Measurements from ENCODE around the gene RAB40C.

RAB40C gene

GRCh38 chr16:591231-591630 is 1.4 kb downstream of the RAB40C start:
- H3K23ac ChIP-seq (ENCODE audit: low read length) = no peak overlapping the region
- H4K8ac ChIP-seq (ENCODE audit: low read depth, low read length) = no peak overlapping the region
- no peaks in the 10 kb centered on the region for H3K27me3 ChIP-seq (ENCODE audit: insufficient read depth, low read length)
- DNase-seq = peak; percentile 81 to 82
- H3K4me1 ChIP-seq (ENCODE audit: control insufficient read depth in 1 of 2, insufficient read depth in 2 of 2, low read length in 2 of 2) = peaks cover 32 to 40% of the 10 kb centered on the region in 2 experiments
- no peak overlapping the region for H3K14ac ChIP-seq (ENCODE audit: low read length)
- peak overlapping the region; percentile 53 for H3K4ac ChIP-seq (ENCODE audit: low read depth, low read length)
- no peak overlapping the region for H4K91ac ChIP-seq (ENCODE audit: low read depth, low read length)
- no peak overlapping the region for H3K18ac ChIP-seq (ENCODE audit: low read length)
- H3K9ac ChIP-seq (ENCODE audit: low read length) = no peak overlapping the region
- H3K79me2 ChIP-seq (ENCODE audit: control insufficient read depth, insufficient read depth, low read length, poor library complexity) = peaks cover 28% of the 10 kb centered on the region
- peaks cover 3% of the 10 kb centered on the region for H3K9me3 ChIP-seq (ENCODE audit: insufficient read depth, low read depth, low read length)
- peak overlapping the region; percentile 85 for H3K4me2 ChIP-seq (ENCODE audit: low read length)
- H3K79me1 ChIP-seq (ENCODE audit: low read length) = peaks cover 22% of the 10 kb centered on the region
- H2BK12ac ChIP-seq (ENCODE audit: low read length) = no peak overlapping the region
- H3K4me3 ChIP-seq (ENCODE audit: low read depth, low read length) = no peak overlapping the region
- H2AFZ ChIP-seq (ENCODE audit: insufficient read depth, low read length, poor library complexity) = no peak overlapping the region
- whole genome bisulfite sequencing (ENCODE audit: extremely low coverage, insufficient coverage, insufficient read length) = no CpG with 5 or more reads among the region's 8 CpGs
- no peak overlapping the region for H3K27ac ChIP-seq (ENCODE audit: low read depth, low read length)
- H4K12ac ChIP-seq (ENCODE audit: low read depth, low read length) = no peak overlapping the region
- H3K36me3 ChIP-seq (ENCODE audit: control insufficient read depth in 1 of 2, insufficient read depth in 2 of 2, low read length in 2 of 2) = peaks cover 6 to 10% of the 10 kb centered on the region in 2 experiments
- H2AK5ac ChIP-seq (ENCODE audit: low read length) = no peak overlapping the region
- H2BK5ac ChIP-seq (ENCODE audit: low read depth, low read length, poor library complexity) = no peak overlapping the region
- no peak overlapping the region for H2BK120ac ChIP-seq (ENCODE audit: insufficient read depth, low read length, poor library complexity)

GRCh38 chr16:591892-592517 is 2.1 kb downstream of the RAB40C start:
- H2BK120ac ChIP-seq (ENCODE audit: insufficient read depth, low read length, poor library complexity) = peak overlapping the region; percentile 6
- peaks cover 22% of the 10 kb centered on the region for H3K79me1 ChIP-seq (ENCODE audit: low read length)
- peak overlapping the region; percentile 25 for H4K91ac ChIP-seq (ENCODE audit: low read depth, low read length)
- no peak overlapping the region for H2AFZ ChIP-seq (ENCODE audit: insufficient read depth, low read length, poor library complexity)
- DNase-seq = peak in 1 of 2 donors; percentile 44
- H3K27ac ChIP-seq (ENCODE audit: low read depth, low read length) = no peak overlapping the region
- no peak overlapping the region for H4K12ac ChIP-seq (ENCODE audit: low read depth, low read length)
- H2BK12ac ChIP-seq (ENCODE audit: low read length) = no peak overlapping the region
- H3K23ac ChIP-seq (ENCODE audit: low read length) = no peak overlapping the region
- H3K4me1 ChIP-seq (ENCODE audit: control insufficient read depth in 1 of 2, insufficient read depth in 2 of 2, low read length in 2 of 2) = peaks cover 32 to 40% of the 10 kb centered on the region in 2 experiments
- H3K14ac ChIP-seq (ENCODE audit: low read length) = no peak overlapping the region
- peak overlapping the region; percentile 9 for H3K18ac ChIP-seq (ENCODE audit: low read length)
- WGBS (ENCODE audit: extremely low coverage, insufficient coverage, insufficient read length) = no CpG with 5 or more reads among the region's 15 CpGs
- peak overlapping the region; percentile 11 for H3K4me3 ChIP-seq (ENCODE audit: low read depth, low read length)
- H4K8ac ChIP-seq (ENCODE audit: low read depth, low read length) = no peak overlapping the region
- peaks cover 28% of the 10 kb centered on the region for H3K79me2 ChIP-seq (ENCODE audit: control insufficient read depth, insufficient read depth, low read length, poor library complexity)
- peaks cover 3% of the 10 kb centered on the region for H3K9me3 ChIP-seq (ENCODE audit: insufficient read depth, low read depth, low read length)
- H3K36me3 ChIP-seq (ENCODE audit: control insufficient read depth in 1 of 2, insufficient read depth in 2 of 2, low read length in 2 of 2) = peaks cover 11 to 18% of the 10 kb centered on the region in 2 experiments
- H3K4ac ChIP-seq (ENCODE audit: low read depth, low read length) = peak overlapping the region; percentile 23
- no peaks in the 10 kb centered on the region for H3K27me3 ChIP-seq (ENCODE audit: insufficient read depth, low read length)
- peak overlapping the region; percentile 28 for H2AK5ac ChIP-seq (ENCODE audit: low read length)
- no peak overlapping the region for H3K9ac ChIP-seq (ENCODE audit: low read length)
- no peak overlapping the region for H2BK5ac ChIP-seq (ENCODE audit: low read depth, low read length, poor library complexity)
- H3K4me2 ChIP-seq (ENCODE audit: low read length) = no peak overlapping the region

- no peak overlapping the region for H3K4me2 ChIP-seq (ENCODE audit: low read length)
- H3K4ac ChIP-seq (ENCODE audit: low read depth, low read length) = no peak overlapping the region
- no peak overlapping the region for H3K23ac ChIP-seq (ENCODE audit: low read length)
- WGBS (ENCODE audit: extremely low coverage, insufficient coverage, insufficient read length) = no CpG with 5 or more reads among the region's 24 CpGs
- H3K14ac ChIP-seq (ENCODE audit: low read length) = no peak overlapping the region
- no peak overlapping the region for H2BK12ac ChIP-seq (ENCODE audit: low read length)
- no peak overlapping the region for H3K4me3 ChIP-seq (ENCODE audit: low read depth, low read length)
- H2AFZ ChIP-seq (ENCODE audit: insufficient read depth, low read length, poor library complexity) = no peak overlapping the region
- no peak overlapping the region for H2BK5ac ChIP-seq (ENCODE audit: low read depth, low read length, poor library complexity)
- peaks cover 28% of the 10 kb centered on the region for H3K79me2 ChIP-seq (ENCODE audit: control insufficient read depth, insufficient read depth, low read length, poor library complexity)
- H3K18ac ChIP-seq (ENCODE audit: low read length) = peak overlapping the region; percentile 9
- H3K27ac ChIP-seq (ENCODE audit: low read depth, low read length) = peak overlapping the region; percentile 35
- H2BK120ac ChIP-seq (ENCODE audit: insufficient read depth, low read length, poor library complexity) = peak overlapping the region; percentile 6
- peak overlapping the region; percentile 25 for H4K91ac ChIP-seq (ENCODE audit: low read depth, low read length)
- no peaks in the 10 kb centered on the region for H3K27me3 ChIP-seq (ENCODE audit: insufficient read depth, low read length)
- no peak overlapping the region for H3K9ac ChIP-seq (ENCODE audit: low read length)
- H3K79me1 ChIP-seq (ENCODE audit: low read length) = peaks cover 22% of the 10 kb centered on the region
- no peak overlapping the region for H4K12ac ChIP-seq (ENCODE audit: low read depth, low read length)
- no peak overlapping the region for H4K8ac ChIP-seq (ENCODE audit: low read depth, low read length)
- H3K36me3 ChIP-seq (ENCODE audit: control insufficient read depth in 1 of 2, insufficient read depth in 2 of 2, low read length in 2 of 2) = peaks cover 11 to 20% of the 10 kb centered on the region in 2 experiments
- peaks cover 32 to 40% of the 10 kb centered on the region in 2 experiments for H3K4me1 ChIP-seq (ENCODE audit: control insufficient read depth in 1 of 2, insufficient read depth in 2 of 2, low read length in 2 of 2)
- DNase-seq = peak; percentile 78 to 88
- peaks cover 3% of the 10 kb centered on the region for H3K9me3 ChIP-seq (ENCODE audit: insufficient read depth, low read depth, low read length)
- H2AK5ac ChIP-seq (ENCODE audit: low read length) = no peak overlapping the region
Measured at GRCh38 chr16:592518-593306, 2.8 kb downstream of the RAB40C start.

- WGBS (ENCODE audit: extremely low coverage, insufficient coverage, insufficient read length) = no CpG with 5 or more reads among the region's 9 CpGs
Measured at GRCh38 chr16:593406-593805, 3.5 kb downstream of the RAB40C start.

More at GRCh38 chr16:593406-593805, 3.5 kb downstream of the RAB40C start:
- Histone ChIP-seq H3K18ac (ENCODE audit: low read length) (peak overlapping the region; percentile 45), H3K9ac (ENCODE audit: low read length) (no peak overlapping the region), H3K23ac (ENCODE audit: low read length) (no peak overlapping the region), H2BK120ac (ENCODE audit: insufficient read depth, low read length, poor library complexity) (no peak overlapping the region), H3K79me2 (ENCODE audit: control insufficient read depth, insufficient read depth, low read length, poor library complexity) (peaks cover 24% of the 10 kb centered on the region), H2BK5ac (ENCODE audit: low read depth, low read length, poor library complexity) (no peak overlapping the region), H3K4me3 (ENCODE audit: low read depth, low read length) (no peak overlapping the region), H3K36me3 (ENCODE audit: control insufficient read depth in 1 of 2, insufficient read depth in 2 of 2, low read length in 2 of 2) (peaks cover 11 to 18% of the 10 kb centered on the region in 2 experiments), H3K4me1 (ENCODE audit: control insufficient read depth in 1 of 2, insufficient read depth in 2 of 2, low read length in 2 of 2) (peaks cover 28 to 35% of the 10 kb centered on the region in 2 experiments), H2BK12ac (ENCODE audit: low read length) (no peak overlapping the region), H2AFZ (ENCODE audit: insufficient read depth, low read length, poor library complexity) (no peak overlapping the region), H4K12ac (ENCODE audit: low read depth, low read length) (no peak overlapping the region), H3K27me3 (ENCODE audit: insufficient read depth, low read length) (no peaks in the 10 kb centered on the region), H3K14ac (ENCODE audit: low read length) (no peak overlapping the region), H3K79me1 (ENCODE audit: low read length) (peaks cover 19% of the 10 kb centered on the region), H3K4ac (ENCODE audit: low read depth, low read length) (no peak overlapping the region), H2AK5ac (ENCODE audit: low read length) (no peak overlapping the region), H3K4me2 (ENCODE audit: low read length) (peak overlapping the region; percentile 29), H4K91ac (ENCODE audit: low read depth, low read length) (no peak overlapping the region), H3K27ac (ENCODE audit: low read depth, low read length) (peak overlapping the region; percentile 35), H3K9me3 (ENCODE audit: insufficient read depth, low read depth, low read length) (peaks cover 3% of the 10 kb centered on the region), H4K8ac (ENCODE audit: low read depth, low read length) (no peak overlapping the region)
- DNase-seq = peak; percentile 86 to 87
